ENCODE data around the gene PRR11.

DNA sequence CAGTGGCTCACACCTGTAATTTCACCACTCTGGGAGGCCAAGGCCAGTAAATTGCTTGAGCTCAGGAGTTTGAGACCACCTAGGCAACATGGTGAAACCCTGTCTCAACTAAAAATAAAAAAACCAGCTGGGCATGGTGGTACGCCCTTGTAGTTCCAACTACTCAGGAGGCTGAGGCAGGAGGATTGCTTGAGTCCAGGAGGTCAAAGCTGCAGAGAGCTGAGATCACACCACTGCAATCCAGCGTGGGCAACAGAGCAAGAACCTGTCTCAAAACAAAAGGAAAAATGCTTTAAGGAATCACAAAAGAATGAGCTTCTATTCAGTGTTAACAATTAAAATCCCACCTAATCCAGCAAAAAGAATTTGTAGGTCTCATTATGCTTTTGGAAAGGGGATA lies 5.9 kb downstream of the PRR11 start:
- TF ChIP-seq, protein P1, sequence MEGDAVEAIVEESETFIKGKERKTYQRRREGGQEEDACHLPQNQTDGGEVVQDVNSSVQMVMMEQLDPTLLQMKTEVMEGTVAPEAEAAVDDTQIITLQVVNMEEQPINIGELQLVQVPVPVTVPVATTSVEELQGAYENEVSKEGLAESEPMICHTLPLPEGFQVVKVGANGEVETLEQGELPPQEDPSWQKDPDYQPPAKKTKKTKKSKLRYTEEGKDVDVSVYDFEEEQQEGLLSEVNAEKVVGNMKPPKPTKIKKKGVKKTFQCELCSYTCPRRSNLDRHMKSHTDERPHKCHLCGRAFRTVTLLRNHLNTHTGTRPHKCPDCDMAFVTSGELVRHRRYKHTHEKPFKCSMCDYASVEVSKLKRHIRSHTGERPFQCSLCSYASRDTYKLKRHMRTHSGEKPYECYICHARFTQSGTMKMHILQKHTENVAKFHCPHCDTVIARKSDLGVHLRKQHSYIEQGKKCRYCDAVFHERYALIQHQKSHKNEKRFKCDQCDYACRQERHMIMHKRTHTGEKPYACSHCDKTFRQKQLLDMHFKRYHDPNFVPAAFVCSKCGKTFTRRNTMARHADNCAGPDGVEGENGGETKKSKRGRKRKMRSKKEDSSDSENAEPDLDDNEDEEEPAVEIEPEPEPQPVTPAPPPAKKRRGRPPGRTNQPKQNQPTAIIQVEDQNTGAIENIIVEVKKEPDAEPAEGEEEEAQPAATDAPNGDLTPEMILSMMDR (IDR thresholded peaks at IDR 0.05) = no peak
- no peak for TF ChIP-seq POLR2A (IDR thresholded peaks at IDR 0.05)

Measured in transverse colon (tissue), 3 donors.